Osteoblast (primary cell): ENCODE measurements around the gene TIMMDC1. TPM values are rescaled to one million over a fixed set of nuclear protein-coding genes. Genes with fewer than 3 reads are reported as not detected.

ENCODE experiments used
- DNase-seq: peaks from one replicate; pipeline ENCODE4 v3.0.0; 2011; ENCODE audit warnings: low spot score, mixed read lengths; ENCODE audit not compliant: insufficient read length; ENCODE audit errors: missing footprints
- H2AFZ ChIP-seq: 2 replicates; pipeline ENCODE4 v1.6.0; 2011; ENCODE audit warnings: mild to moderate bottlenecking, low read length
- H3K27ac ChIP-seq: 2 replicates; pipeline ENCODE4 v1.5.1; 2011; ENCODE audit warnings: mild to moderate bottlenecking, low read depth, low read length, moderate library complexity
- H3K27me3 ChIP-seq: 2 replicates; pipeline ENCODE4 v1.6.0; 2012; ENCODE audit warnings: mild to moderate bottlenecking, control low read depth, inconsistent platforms, low read length, moderate library complexity; ENCODE audit not compliant: insufficient read depth
- H3K36me3 ChIP-seq: 2 replicates; pipeline ENCODE4 v1.5.1; 2011; ENCODE audit warnings: mild to moderate bottlenecking, low read length, control low read depth, moderate library complexity; ENCODE audit not compliant: insufficient read depth
- H3K4me1 ChIP-seq: 2 replicates; pipeline ENCODE4 v1.5.1; 2011; ENCODE audit warnings: mild to moderate bottlenecking, low read length, control low read depth, moderate library complexity; ENCODE audit not compliant: insufficient read depth
- H3K4me2 ChIP-seq: 2 replicates; pipeline ENCODE4 v1.6.0; 2011; ENCODE audit warnings: mild to moderate bottlenecking, low read length; ENCODE audit not compliant: insufficient read depth
- H3K4me3 ChIP-seq: fragments of 200-600 bp; sonication (generic); 3 replicates; pipeline ENCODE4 v1.5.1; 2012; ENCODE audit warnings: mild to moderate bottlenecking, low read length, inconsistent platforms; ENCODE audit not compliant: insufficient read depth
- H3K79me2 ChIP-seq: 2 replicates; pipeline ENCODE4 v1.6.0; 2012; ENCODE audit warnings: mild to moderate bottlenecking, low read length, control low read depth, inconsistent platforms; ENCODE audit not compliant: insufficient read depth
- H3K9me3 ChIP-seq: 2 replicates; pipeline ENCODE4 v1.5.1; 2011; ENCODE audit warnings: low read depth, low read length, control low read depth
- H4K20me1 ChIP-seq: 2 replicates; pipeline ENCODE4 v1.6.0; 2012; ENCODE audit warnings: mild to moderate bottlenecking, low read length, control low read depth; ENCODE audit not compliant: insufficient read depth
- total RNA-seq: library from RNA; depleted of rRNA; stranded (reverse); fragments of >200 nt; gene quantifications from 2 replicates; pipeline ENCODE4 v1.2.3, GENCODE V29; 2012
- TF ChIP-seq, protein P1 (sequence below): IDR thresholded peaks from 2 replicates; pipeline ENCODE4 v1.5.1; 2011; ENCODE audit warnings: mild to moderate bottlenecking, low read depth, low read length, moderate library complexity; ENCODE audit errors: extremely low read depth

TIMMDC1 gene
- total RNA-seq, 1 donor = 59.4 TPM

DNA sequence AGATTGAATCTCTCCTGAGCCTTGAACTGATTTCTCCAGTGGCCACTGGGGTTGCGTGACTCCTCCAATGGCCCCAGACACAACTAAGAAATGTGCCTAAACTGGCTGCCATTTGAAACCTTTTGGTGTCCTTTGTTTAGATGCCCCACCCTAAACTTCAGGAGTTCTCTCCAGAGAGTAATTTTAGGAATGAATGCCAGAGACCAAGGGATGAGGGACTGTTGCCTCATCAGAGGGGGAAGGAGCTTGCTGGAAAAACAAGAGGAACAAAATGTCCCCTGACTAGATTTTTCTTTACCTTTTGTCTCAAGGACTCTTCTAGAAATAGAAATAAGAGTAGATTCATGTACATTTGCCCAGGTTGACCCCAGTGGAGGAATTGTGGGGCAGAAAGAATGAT lies 72.9 kb downstream of the TIMMDC1 start:
- H3K36me3 ChIP-seq = no peaks in the 10 kb centered on the region
- H3K27me3 ChIP-seq = no peaks in the 10 kb centered on the region
- no peaks in the 10 kb centered on the region for H4K20me1 ChIP-seq
- no peak overlapping the region for H3K4me3 ChIP-seq
- H3K27ac ChIP-seq = no peak overlapping the region
- no peaks in the 10 kb centered on the region for H3K9me3 ChIP-seq
- no peaks in the 10 kb centered on the region for H3K79me2 ChIP-seq
- no peak overlapping the region for H2AFZ ChIP-seq
- TF ChIP-seq, protein P1, sequence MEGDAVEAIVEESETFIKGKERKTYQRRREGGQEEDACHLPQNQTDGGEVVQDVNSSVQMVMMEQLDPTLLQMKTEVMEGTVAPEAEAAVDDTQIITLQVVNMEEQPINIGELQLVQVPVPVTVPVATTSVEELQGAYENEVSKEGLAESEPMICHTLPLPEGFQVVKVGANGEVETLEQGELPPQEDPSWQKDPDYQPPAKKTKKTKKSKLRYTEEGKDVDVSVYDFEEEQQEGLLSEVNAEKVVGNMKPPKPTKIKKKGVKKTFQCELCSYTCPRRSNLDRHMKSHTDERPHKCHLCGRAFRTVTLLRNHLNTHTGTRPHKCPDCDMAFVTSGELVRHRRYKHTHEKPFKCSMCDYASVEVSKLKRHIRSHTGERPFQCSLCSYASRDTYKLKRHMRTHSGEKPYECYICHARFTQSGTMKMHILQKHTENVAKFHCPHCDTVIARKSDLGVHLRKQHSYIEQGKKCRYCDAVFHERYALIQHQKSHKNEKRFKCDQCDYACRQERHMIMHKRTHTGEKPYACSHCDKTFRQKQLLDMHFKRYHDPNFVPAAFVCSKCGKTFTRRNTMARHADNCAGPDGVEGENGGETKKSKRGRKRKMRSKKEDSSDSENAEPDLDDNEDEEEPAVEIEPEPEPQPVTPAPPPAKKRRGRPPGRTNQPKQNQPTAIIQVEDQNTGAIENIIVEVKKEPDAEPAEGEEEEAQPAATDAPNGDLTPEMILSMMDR = no peak
- H3K4me1 ChIP-seq = no peaks in the 10 kb centered on the region
- H3K4me2 ChIP-seq = no peak overlapping the region
- DNase-seq = no peak

- TF ChIP-seq, protein P1 = no peak
- Histone ChIP-seq H3K4me3 (no peak overlapping the region), H3K79me2 (no peaks in the 10 kb centered on the region), H3K4me2 (no peak overlapping the region), H3K9me3 (no peaks in the 10 kb centered on the region), H2AFZ (no peak overlapping the region), H4K20me1 (no peaks in the 10 kb centered on the region), H3K27ac (no peak overlapping the region), H3K27me3 (no peaks in the 10 kb centered on the region), H3K4me1 (no peaks in the 10 kb centered on the region), H3K36me3 (no peaks in the 10 kb centered on the region)
- DNase-seq = no peak
Measured at GRCh38 chr3:119571688-119572087, 73.3 kb downstream of the TIMMDC1 start.

Other genes starting within 250 kb of the TIMMDC1 start
- 41.5 and 56.5 TPM in 2 replicates for gene ARHGAP31, start 204.2 kb upstream of the TIMMDC1 start, total RNA-seq
- 53.2 and 54.5 TPM in 2 replicates for gene TMEM39A, start 34.9 kb upstream of the TIMMDC1 start, total RNA-seq
- 17.7 and 19.4 TPM in 2 replicates for gene POGLUT1, start 29.6 kb upstream of the TIMMDC1 start, total RNA-seq
- 2.5 and 3.2 TPM in 2 replicates for gene CD80, start 61.1 kb downstream of the TIMMDC1 start, total RNA-seq
- 7.2 and 8.3 TPM in 2 replicates for gene ADPRH, start 80.9 kb downstream of the TIMMDC1 start, total RNA-seq
- under 0.01 and 0.36 TPM in 2 replicates for gene PLA1A, start 99.3 kb downstream of the TIMMDC1 start, total RNA-seq
- gene POPDC2, start 162.0 kb downstream of the TIMMDC1 start, total RNA-seq = 1.1 and 1.8 TPM in 2 replicates
- 8.0 and 13.3 TPM in 2 replicates for gene COX17, start 178.9 kb downstream of the TIMMDC1 start, total RNA-seq
- 0.36 and 0.59 TPM in 2 replicates for gene CFAP91, start 204.5 kb downstream of the TIMMDC1 start, total RNA-seq